NCI-H82 (cell line): Measurements from ENCODE around the gene SKIC8.
"Not testable (repeated sequence)": the region's sequence is repeated elsewhere in the genome, so short reads cannot be mapped to it uniquely, and the experiment has no call there.

Experiments used
- DNase-seq: peaks from one replicate; lab custom pipeline; 2025; lab: John Stamatoyannopoulos, UW

SKIC8 gene

DNA sequence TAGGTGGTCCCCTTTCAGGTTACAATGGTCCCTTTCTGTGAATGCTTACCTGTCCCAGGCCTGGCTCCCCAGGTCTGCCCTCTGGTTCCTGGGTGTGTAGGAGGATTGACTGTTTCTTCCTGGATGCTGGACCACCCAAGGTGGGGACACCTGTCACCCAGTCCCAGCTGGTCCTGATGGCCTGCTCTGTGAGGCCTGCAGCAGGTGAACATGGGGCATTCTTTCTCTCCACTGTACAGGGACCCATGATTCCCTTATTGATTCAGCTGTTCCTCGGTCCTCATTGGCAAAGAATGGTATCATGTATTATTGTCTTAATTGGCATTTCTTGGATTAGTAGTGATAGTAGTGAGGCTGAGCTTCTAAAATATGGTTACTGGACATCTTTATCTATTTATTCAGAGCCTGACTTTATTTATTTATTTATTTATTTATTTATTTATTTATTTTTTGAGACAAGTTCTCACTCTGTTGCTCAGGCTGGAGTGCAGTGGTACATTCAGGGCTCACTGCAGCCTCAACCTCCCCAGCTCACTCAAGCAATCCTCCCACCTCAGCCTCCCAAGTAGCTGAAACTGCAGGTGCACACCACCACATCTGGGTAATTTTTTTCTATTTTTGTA, 43.9 kb downstream of the SKIC8 start:
- DNase-seq: no peak

DNA sequence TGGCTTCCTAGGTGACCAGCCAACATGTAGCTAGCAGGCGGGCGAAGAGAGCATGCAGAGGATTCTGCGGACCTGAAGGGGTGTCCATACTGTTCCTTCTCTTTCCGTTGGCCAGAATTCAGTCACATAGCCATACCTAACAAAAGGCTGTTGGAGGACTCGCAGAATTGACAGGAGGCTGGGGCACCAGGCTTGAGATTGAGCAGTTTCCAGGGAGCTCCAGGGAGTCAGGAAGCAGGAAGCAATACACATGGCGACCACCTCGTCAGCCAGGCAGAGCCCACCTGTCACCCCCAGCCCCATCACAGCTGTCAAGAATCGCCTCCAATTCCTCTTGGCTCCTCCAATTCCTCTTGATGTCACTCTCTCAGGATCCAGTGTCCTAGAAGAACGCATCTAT, 48.3 kb downstream of the SKIC8 start:
- DNase-seq: no peak

DNA sequence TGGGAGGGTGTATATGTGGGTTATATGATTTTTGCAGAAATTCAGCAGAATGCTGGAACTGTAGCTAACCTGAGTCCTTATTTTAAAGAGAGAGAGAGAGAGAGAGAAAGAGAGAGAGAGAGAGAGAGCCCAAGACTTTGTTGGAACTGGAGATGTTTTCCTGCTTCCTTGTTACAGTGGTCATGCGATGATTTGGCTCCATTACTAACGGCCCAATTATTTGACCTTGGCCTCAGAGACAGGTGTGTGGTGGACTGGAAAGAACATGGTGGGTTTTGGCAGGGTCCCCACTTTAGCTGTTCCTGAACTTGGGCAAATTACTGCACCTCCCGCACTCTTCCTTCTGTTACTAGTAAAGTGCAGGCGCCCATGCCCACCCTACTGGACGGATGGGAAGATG, 50.3 kb downstream of the SKIC8 start:
- DNase-seq: no peak

DNA sequence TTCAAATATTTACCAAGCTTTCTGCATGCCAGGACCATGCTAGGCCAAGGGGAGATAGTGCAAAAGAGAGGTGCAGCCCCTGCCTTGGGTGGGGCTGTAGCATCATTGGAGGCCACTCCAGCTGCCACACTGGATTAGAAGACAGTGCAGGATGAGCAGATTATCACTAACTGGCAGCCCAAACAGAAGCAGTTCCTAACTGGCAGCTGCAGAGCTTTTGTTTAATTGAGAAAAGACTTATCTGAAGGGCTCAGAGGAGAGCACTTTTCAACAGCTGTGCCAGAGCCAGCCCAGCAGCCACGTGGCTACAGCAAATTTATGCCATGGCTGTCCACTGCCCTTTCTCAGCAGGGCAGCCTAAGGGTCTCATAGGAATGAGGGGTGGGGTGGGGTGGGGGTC, 51.5 kb downstream of the SKIC8 start:
- DNase-seq: peak; percentile 76

DNA sequence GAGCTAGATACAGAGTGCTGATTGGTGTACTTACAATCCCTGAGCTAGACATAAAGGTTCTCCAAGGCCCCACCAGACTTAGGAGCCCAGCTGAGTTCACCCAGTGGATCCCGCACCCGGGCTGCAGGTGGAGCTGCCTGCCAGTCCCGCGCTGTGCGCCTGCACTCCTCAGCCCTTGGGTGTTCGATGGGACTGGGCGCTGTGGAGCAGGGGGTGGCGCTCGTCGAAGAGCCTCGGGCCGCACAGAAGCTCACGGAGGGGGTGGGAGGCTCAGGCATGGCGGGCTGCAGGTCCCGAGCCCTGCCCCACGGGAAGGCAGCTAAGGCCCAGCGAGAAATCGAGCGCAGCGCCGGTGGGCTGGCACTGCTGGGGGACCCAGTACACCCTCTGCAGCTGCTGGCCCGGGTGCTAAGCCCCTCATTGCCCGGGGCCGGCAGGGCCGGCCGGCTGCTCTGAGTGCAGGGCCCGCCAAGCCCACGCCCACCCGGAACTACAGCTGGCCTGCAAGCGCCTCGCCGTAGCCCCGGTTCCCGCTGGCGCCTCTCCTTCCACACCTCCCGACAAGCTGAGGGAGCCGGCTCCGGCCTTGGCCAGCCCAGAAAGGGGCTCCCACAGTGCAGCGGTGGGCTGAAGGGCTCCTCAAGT, 53.3 kb downstream of the SKIC8 start:
- DNase-seq: not testable (repeated sequence)

DNA sequence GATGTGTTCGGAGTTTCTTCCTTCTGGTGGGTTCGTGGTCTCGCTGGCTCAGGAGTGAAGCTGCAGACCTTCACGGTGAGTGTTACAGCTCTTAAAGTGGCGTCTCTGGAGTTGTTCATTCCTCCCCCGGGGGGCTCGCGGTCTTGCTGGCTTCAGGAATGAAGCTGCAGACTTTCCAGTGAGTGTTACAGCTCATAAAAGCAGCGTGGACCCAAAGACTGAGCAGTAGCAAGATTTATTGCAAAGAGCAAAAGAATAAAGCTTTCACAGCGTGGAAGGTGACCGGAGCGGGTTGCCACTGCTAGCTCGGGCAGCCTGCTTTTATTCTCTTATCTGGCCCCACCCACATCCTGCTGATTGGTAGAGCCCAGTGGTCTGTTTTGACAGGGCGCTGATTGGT, 54.0 kb downstream of the SKIC8 start:
- DNase-seq: not testable (repeated sequence)

DNA sequence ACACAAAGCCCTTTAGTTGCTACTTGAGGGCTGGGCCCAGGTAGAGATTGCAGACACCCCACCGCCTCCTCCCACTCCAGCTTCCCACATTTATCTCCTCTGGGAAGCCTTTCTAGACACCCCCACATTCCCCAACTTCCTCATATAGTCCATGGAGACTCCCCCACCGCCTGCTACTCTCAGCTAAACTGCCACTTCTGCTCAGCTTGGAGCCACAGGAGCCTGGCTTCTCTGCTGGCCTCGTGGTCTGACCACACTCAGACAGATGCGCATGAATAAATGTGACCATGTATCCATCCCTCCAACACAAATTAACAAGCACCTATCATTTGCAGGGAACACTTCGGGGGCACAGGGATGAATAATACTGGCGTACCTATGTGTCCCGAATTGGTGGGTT, 54.5 kb downstream of the SKIC8 start:
- no peak for DNase-seq

DNA sequence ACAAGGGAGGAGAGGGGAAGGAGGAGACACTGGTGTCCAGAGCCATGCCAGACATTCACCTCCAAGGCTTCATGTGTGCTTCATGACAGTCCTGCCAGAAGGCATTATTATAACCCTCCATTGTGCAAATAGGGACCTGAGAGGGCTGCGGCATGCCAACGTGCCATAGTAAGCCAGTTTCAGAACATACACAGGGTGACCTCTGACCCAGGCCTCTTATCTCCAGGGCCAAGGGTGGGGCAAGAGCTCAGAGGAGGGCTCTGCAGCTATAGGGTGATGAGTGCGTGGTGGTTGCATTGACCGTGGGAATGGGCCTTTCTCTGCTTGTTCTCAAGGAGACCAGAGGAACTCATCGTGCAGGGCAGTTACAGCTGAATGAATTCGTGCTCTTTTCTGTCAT, 55.3 kb downstream of the SKIC8 start:
- DNase-seq: no peak

DNA sequence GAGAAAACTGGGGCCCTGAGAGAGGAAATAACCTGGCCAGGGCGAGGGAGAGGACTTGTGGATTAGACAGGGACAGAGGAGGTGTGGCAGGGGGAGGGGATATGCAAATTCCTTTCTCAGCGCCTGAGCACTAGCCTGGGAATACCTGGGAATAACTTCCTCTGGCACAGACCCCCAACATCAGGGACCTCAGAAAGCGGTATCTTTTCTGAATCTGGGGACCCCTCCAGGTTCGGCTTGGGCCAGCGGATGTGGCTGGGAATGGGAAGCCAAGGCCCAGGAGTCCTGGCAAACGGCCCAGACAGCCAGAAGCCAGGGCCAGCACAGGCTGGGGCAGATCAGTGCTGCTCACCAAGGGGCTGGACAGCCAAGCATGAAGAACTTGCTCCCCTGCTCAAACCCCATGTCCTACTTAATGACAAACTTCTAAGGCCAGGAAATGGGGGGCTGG, 55.9 kb downstream of the SKIC8 start:
- peak; percentile 50 for DNase-seq

DNA sequence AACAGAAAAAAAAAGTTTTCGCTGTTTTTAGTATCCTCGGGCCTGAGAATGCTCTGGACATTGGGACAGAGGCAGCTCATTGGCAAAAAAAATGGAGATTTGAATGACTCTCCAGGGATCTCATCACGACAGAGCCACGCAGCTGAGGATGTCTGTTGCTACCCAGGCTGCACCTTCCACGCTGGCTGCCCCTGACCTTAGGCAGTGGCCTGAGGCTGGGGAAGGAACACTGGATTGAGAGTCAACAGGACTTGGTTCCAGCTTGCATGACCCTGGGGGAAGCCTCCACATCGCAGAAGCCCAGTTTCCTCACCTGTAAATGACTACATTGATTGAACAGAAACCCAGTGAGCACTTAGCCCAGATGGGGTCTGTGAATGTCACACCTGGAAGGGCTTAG, 56.4 kb downstream of the SKIC8 start:
- DNase-seq: no peak

DNA sequence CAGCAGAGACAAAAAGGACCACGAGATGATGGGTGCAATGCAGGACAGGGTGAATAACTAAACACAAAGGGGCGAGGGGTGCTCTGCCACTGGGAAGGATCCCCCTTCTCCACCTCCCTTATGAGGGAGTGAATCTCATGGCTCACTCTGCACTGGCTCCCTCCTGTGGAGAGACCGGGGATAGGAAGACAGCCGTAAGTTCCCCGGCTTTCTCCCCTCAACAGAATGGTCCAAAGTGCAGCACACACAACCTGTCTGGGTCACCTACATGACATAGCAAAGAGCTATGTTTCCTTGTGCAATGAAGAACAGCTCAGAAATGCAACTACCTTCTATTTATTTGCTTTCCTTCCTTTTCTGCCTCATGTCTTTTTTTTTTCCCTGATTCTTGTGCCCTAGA, 57.3 kb downstream of the SKIC8 start:
- peak; percentile 41 for DNase-seq

DNA sequence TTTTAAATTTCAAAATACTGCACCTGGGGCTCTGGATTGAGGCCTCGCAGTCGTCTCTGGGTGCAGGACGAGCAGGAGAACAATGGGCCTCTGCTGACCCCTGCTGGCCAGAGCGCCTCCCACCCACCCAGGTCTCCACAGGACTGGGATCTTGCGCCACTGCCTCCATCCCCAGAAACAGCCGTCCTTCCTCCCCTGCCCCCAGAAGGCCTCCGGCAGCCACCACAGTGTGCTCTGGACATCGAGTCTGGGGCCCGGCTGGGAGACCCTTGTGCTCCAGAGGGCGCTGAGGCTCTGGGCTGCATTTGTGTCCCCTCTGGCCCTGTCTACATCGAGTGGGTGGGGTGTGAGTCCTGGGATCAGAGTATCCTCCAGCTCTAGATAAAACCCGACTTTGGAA, 58.4 kb downstream of the SKIC8 start:
- DNase-seq: peak; percentile 86

DNA sequence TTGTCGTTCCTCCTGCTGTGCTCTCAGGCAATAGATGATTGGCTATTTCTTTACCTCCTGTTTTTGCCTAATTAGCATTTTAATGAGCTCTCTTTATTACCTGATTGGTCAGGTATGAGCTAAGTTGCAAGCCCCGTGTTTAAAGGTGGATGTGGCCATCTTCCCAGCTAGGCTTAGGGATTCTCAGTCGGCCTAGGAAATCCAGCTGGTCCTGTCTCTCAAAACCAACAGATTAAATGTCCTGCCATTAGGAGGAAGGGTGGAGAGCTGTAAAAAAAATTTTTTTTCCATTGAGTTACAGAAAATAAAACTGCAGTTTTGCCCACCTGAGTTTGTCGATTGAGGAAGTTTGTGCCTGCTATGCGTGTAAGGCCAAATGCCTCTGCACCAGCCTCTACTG, 59.6 kb downstream of the SKIC8 start:
- no peak for DNase-seq

DNA sequence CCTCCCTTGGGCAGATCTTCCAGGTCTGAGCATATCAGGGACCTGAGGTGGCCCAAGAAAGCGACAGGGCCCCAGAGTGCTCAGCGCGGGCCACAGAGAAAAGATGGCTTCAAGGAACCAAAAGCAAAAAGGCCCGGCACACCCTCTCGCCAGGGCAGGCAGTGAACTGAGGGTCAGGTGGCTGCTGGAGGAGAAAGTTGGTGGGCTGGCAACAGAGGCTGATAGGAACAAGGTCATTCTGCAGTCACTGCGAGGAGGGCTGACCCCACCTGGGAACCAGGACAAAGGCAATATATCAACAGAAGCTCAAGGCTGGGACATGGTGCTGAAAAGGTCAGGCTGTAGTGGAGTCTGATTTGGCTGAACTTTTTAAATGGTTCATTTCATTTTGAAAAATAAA, 62.3 kb downstream of the SKIC8 start:
- no peak for DNase-seq

DNA sequence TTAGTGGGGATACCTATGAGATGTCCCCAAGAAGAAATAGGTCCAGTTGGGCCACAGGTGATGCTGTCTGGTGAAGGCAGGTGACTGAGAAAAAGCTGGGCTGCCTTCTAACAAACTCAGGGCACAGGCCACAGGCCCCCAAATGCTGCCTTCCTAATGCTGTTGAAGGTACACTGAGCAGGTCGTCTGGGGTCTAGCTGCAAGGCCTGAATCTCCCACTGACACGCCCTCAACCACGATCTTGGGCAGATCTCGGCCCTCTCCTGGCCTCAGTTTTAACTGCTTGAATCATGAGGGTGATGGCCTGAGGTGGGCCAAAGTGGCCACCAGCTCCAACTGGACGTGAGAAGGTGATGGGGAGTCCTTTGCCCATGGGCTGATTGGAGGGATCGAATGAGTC, 62.9 kb downstream of the SKIC8 start:
- DNase-seq: no peak

DNA sequence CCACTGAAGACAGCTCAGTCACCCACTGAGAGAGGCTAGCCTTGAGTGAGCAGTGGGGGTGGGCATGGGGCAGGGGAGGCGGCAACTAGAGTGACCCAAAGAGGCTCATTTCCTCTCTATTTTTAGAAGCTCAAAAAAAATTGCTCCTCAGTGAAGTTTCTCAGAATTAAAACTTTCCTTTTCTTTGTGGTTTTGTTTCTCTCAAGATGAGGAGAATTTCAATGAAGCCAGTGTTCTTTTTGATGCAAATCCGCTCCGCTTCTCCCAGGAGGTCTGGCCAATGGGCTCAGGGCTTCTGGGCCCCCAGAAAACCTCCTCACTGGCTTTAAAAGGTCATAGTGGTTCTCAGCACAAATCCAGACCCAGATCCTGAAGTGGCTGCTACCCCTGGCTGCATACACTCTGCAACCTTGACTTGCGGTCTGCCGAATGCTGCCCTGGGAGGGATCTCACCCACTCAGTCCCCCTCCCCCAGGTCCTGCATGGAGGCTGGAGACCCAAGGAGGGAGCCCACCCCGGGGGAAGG, 64.8 kb downstream of the SKIC8 start, which contains the start of gene ACSBG1:
ACSBG1 (minus strand) TSS at position 51 of the 526 bp plus-strand sequence. CDS start 64 bp downstream, outside the sequence.
- DNase-seq: no peak

DNA sequence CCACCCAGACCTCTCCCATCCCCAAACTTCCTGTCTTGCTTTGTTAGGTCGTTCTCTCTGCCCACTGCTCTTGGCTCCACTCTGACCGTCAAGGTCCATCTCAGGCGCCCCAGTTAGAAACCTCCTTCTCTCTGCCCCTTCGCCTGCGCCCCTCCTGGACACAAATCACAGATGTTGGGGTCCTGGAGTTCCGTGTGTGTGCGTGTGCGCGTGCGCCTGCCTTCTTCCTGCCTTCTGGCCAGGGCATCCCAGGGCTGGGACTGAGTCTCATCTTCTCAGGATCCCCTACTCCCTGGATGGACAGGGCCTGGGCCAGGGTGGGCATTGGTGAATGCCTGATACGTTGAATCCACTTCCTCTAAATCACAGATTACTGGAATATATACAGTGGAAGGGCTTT, 65.9 kb downstream of the SKIC8 start:
- DNase-seq: no peak
